ENCODE data around the gene PLA2G6.
A peak's percentile ranks its signal among the peaks of the same experiment; 100 is the strongest.

Gene PLA2G6

GRCh38 chr22:38201711-38202436 lies 20.2 kb upstream of the PLA2G6 start, which contains the start of gene MAFF (continued):
- TF ChIP-seq ZNF121 (tag by site-specific recombination; IDR thresholded peaks at IDR 0.05) (no peak), ZNF112 (tag by site-specific recombination; IDR thresholded peaks at IDR 0.05) (no peak), IKZF3 (tag by site-specific recombination; IDR thresholded peaks at IDR 0.05) (peak; percentile 74), GLIS2 (tag by site-specific recombination; IDR thresholded peaks at IDR 0.05) (peak; percentile 73), ZNF501 (tag by site-specific recombination; IDR thresholded peaks at IDR 0.05) (no peak)

- POLR2A ChIA-PET: interaction anchor here (0.7 to 2.1 kb wide), 6 partner anchors 15 to 117 kb away, joined by 3 to 12 read pairs (median 3); partner anchors contain the start of gene PLA2G6
- CTCF ChIA-PET: interaction anchor here (0.6 to 0.7 kb wide), 2 partner anchors 87 to 153 kb away, joined by 3 to 4 read pairs; no protein-coding TSS in a partner anchor
- peak overlapping the region; percentile 33 for H3K4me3 ChIP-seq (ENCODE audit: low read depth, low read length)
- no peaks in the 10 kb centered on the region for H3K36me3 ChIP-seq (ENCODE audit: control insufficient read depth in 2 of 2, insufficient read depth in 1 of 2, low read length in 2 of 2)
- no peaks in the 10 kb centered on the region for H3K9me3 ChIP-seq (ENCODE audit: control insufficient read depth, insufficient read depth, low read depth, low read length)
- H3K27ac ChIP-seq (ENCODE audit: extremely low read depth, low read depth, low read length): no peak overlapping the region; the same call in 1 of the 2 replicates
- TF ChIP-seq ZFHX2 (tag by site-specific recombination; conservative IDR thresholded peaks at IDR 0.05): peak; percentile 60
- TF ChIP-seq SCRT2 (tag by site-specific recombination; IDR thresholded peaks at IDR 0.05): no peak
- 0 out of 2 replicates have a peak, but pooled peaks have one; percentile 3 for TF ChIP-seq ZNF394 (tag by site-specific recombination; IDR thresholded peaks at IDR 0.05; ENCODE audit: borderline replicate concordance)
- H3K4me1 ChIP-seq (ENCODE audit: control insufficient read depth, insufficient read depth, low read length): no peaks in the 10 kb centered on the region
These were observed 19.7 kb upstream of the PLA2G6 start for GRCh38 chr22:38201371-38201710.

- no peak for TF ChIP-seq ZNF416 (tag by site-specific recombination; IDR thresholded peaks at IDR 0.05)
- peak; percentile 37 for TF ChIP-seq GLIS1 (tag by site-specific recombination; IDR thresholded peaks at IDR 0.05)
- no peaks in the 10 kb centered on the region for H3K4me1 ChIP-seq (ENCODE audit: control insufficient read depth, insufficient read depth, low read length)
- no peak overlapping the region for H3K4me3 ChIP-seq (ENCODE audit: low read depth, low read length)
- H3K9me3 ChIP-seq (ENCODE audit: control insufficient read depth, insufficient read depth, low read depth, low read length): no peaks in the 10 kb centered on the region
- POLR2A ChIA-PET: interaction anchor here (0.6 to 1.8 kb wide), 3 partner anchors 14 to 486 kb away, joined by 3 to 5 read pairs (median 4); no protein-coding TSS in a partner anchor
- H3K27ac ChIP-seq (ENCODE audit: extremely low read depth, low read depth, low read length): no peak overlapping the region
- no peaks in the 10 kb centered on the region for H3K36me3 ChIP-seq (ENCODE audit: control insufficient read depth in 2 of 2, insufficient read depth in 1 of 2, low read length in 2 of 2)
- CTCF ChIA-PET: interaction anchor here (0.9 kb wide), 1 partner anchor 30 kb away, joined by 4 read pairs; no protein-coding TSS in a partner anchor
These were observed 18.4 kb upstream of the PLA2G6 start for GRCh38 chr22:38199826-38200559.

DNA sequence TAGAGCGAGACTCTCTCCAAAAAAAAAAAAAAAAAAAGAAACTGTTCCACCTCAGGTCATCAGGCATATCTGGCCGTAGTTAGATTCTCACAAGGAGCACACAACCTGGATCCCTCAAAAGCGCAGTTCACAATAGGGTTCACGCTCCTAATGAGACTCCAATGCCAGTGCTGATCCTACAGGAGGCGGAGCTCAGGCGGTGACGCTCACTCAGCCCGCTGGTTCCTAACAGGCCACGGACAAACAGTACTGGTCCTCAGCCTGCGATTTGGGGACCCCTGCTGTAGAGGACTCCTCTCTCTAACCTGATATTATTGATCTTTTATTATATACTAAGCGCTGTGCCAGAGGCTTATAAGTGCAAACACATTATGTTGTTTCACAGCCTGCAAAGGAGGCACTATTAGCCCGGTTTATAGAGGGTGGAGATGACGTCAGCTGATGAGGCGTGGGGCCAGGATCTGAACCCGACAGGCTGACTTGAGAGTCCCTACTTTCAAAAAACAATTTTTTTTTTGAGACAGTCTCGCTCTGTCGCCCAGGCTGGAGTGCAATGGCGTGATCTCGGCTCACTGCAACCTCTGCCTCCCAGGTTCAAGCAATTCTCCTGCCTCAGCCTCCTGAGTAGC lies 15.3 kb upstream of the PLA2G6 start:
- ChIA-PET POLR2A (interaction anchor here (0.9 to 1.4 kb wide), 2 partner anchors 15 to 163 kb away, joined by 4 read pairs; partner anchors contain the start of gene PLA2G6), CTCF (no interaction called here)
- Histone ChIP-seq H3K36me3 (ENCODE audit: control insufficient read depth in 2 of 2, insufficient read depth in 1 of 2, low read length in 2 of 2) (no peaks in the 10 kb centered on the region), H3K4me3 (ENCODE audit: low read depth, low read length) (no peak overlapping the region), H3K27ac (ENCODE audit: extremely low read depth, low read depth, low read length) (no peak overlapping the region), H3K9me3 (ENCODE audit: control insufficient read depth, insufficient read depth, low read depth, low read length) (no peaks in the 10 kb centered on the region), H3K4me1 (ENCODE audit: control insufficient read depth, insufficient read depth, low read length) (no peaks in the 10 kb centered on the region)
- TF ChIP-seq ZNF18 (tag by site-specific recombination; IDR thresholded peaks at IDR 0.05): no peak
- peak; percentile 33; the same call in 1 of the 2 replicates for TF ChIP-seq IKZF3 (tag by site-specific recombination; IDR thresholded peaks at IDR 0.05)
- no peak for TF ChIP-seq ZNF311 (tag by site-specific recombination; IDR thresholded peaks at IDR 0.05; ENCODE audit: borderline replicate concordance)
- TF ChIP-seq ZNF792 (tag by site-specific recombination; IDR thresholded peaks at IDR 0.05): no peak
- TF ChIP-seq KLF1 (tag by site-specific recombination; IDR thresholded peaks at IDR 0.05): no peak
- TF ChIP-seq RBAK (tag by site-specific recombination; IDR thresholded peaks at IDR 0.05): no peak
- TF ChIP-seq ZNF362 (tag by site-specific recombination; IDR thresholded peaks at IDR 0.05): peak; percentile 91
- TF ChIP-seq ZNF629 (tag by site-specific recombination; IDR thresholded peaks at IDR 0.05): peak; percentile 90
- TF ChIP-seq SP3 (tag by site-specific recombination; IDR thresholded peaks at IDR 0.05): no peak
- TF ChIP-seq ZNF830 (tag by site-specific recombination; IDR thresholded peaks at IDR 0.05; ENCODE audit: low read depth): no peak
- TF ChIP-seq TCF7L2 (IDR thresholded peaks at IDR 0.05; ENCODE audit: borderline replicate concordance, low read depth, low read length): no peak
- peak; percentile 53; the same call in 1 of the 2 replicates for TF ChIP-seq ZFP69B (tag by site-specific recombination; IDR thresholded peaks at IDR 0.05)
- peak; percentile 80 for TF ChIP-seq ZBTB21 (tag by site-specific recombination; IDR thresholded peaks at IDR 0.05)
- no peak for TF ChIP-seq ZNF211 (tag by site-specific recombination; IDR thresholded peaks at IDR 0.05; ENCODE audit: low read depth)
- TF ChIP-seq, protein P1, sequence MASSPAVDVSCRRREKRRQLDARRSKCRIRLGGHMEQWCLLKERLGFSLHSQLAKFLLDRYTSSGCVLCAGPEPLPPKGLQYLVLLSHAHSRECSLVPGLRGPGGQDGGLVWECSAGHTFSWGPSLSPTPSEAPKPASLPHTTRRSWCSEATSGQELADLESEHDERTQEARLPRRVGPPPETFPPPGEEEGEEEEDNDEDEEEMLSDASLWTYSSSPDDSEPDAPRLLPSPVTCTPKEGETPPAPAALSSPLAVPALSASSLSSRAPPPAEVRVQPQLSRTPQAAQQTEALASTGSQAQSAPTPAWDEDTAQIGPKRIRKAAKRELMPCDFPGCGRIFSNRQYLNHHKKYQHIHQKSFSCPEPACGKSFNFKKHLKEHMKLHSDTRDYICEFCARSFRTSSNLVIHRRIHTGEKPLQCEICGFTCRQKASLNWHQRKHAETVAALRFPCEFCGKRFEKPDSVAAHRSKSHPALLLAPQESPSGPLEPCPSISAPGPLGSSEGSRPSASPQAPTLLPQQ (tag by site-specific recombination; IDR thresholded peaks at IDR 0.05): peak; percentile 49; the same call in 1 of the 2 replicates
